ENCODE results near the gene ISG15. TPM values are rescaled to one million over a fixed set of nuclear protein-coding genes. Genes with fewer than 3 reads are reported as not detected.

Gene ISG15
- total RNA-seq, 1 experiment from 2014 or later: 140 TPM

GRCh38 chr1:1040004-1040991, 27.0 kb downstream of the ISG15 start:
- Histone ChIP-seq H3K27ac (ENCODE audit: low read depth, low read length) (peak overlapping the region; percentile 82), H3K27me3 (ENCODE audit: insufficient read depth, low read length) (no peaks in the 10 kb centered on the region), H3K9me2 (ENCODE audit: insufficient read depth) (no peaks in the 10 kb centered on the region), H2AFZ (ENCODE audit: low read depth, low read length, poor library complexity, severe bottlenecking) (no peak overlapping the region), H3K9me3 (ENCODE audit: control insufficient read depth in 1 of 2, insufficient read depth in 1 of 2, low read depth in 1 of 2, low read length in 2 of 2) (no peaks in the 10 kb centered on the region), H3K4me3 (replicated peaks in 1 of 2; ENCODE audit: low read depth in 1 of 2, low read length in 2 of 2) (0 out of 4 replicates have a peak overlapping the region, but pooled peaks of 1 of the 2 experiments have one; percentile 18), H3K79me2 (ENCODE audit: insufficient read depth, low read length) (peaks cover 52% of the 10 kb centered on the region), H3K9ac (ENCODE audit: low read length) (peak overlapping the region; percentile 44; the same call in 1 of the 2 replicates), H4K20me1 (ENCODE audit: insufficient read depth) (no peaks in the 10 kb centered on the region), H3K4me2 (ENCODE audit: low read length) (peak overlapping the region; percentile 60), H3K4me1 (ENCODE audit: control insufficient read depth in 1 of 2, insufficient read depth in 2 of 2, low read length in 2 of 2) (peaks cover 7 to 18% of the 10 kb centered on the region in 2 experiments; a peak in 3 of 4 replicates), H3K36me3 (ENCODE audit: control insufficient read depth in 1 of 2, insufficient read depth in 2 of 2, low read length in 2 of 2) (peaks cover 5 to 45% of the 10 kb centered on the region in 2 experiments; a peak in 3 of 4 replicates)
- ChIA-PET CTCF (interaction anchor here (1.0 kb wide), 1 partner anchor 38 kb away, joined by 3 read pairs; no protein-coding TSS in a partner anchor), POLR2A (interaction anchor here (0.7 to 1.1 kb wide), 2 partner anchors 23 to 42 kb away, joined by 3 to 4 read pairs; no protein-coding TSS in a partner anchor), RAD21 (ENCODE audit: low non-redundant PET in 1 of 2, low total read pairs in 2 of 2, uncharacterized antibody in 2 of 2, unreplicated experiment in 2 of 2) (no interaction called here)
- TF ChIP-seq POLR2AphosphoS5 (IDR thresholded peaks at IDR 0.05; ENCODE audit: low read depth, low read length) (peak; percentile 29; the same call in 1 of the 2 replicates), REST (IDR thresholded peaks at IDR 0.05; ENCODE audit: low read depth) (no peak)
- no TSS peak for BruUV-seq (replicated peaks)
- peak; percentile 61 for DNase-seq (ENCODE audit: low read depth, low spot score)
- intact Hi-C loops (cut with micrococcal nuclease): no loop called here
- ATAC-seq: peak; percentile 88
